Measurements from ENCODE around the gene TLE4. TPM values are rescaled to one million over a fixed set of nuclear protein-coding genes. Genes with fewer than 3 reads are reported as not detected.
"Not testable (repeated sequence)": the region's sequence is repeated elsewhere in the genome, so short reads cannot be mapped to it uniquely, and the experiment has no call there.

TLE4 gene
- total and polyA plus RNA-seq, 8 donors: 6.2 to 85.2 (median 22.0) TPM

- H3K4me1 ChIP-seq: peaks cover 0 to 17% (median 4%) of the 10 kb centered on the region in 4 donors
- 85 to 91% (median 88%) methylated on average over 1 of the region's 1 CpG for WGBS, 5 donors
- no peak for DNase-seq
- H3K27me3 ChIP-seq: no peaks in the 10 kb centered on the region
- TF ChIP-seq CTCF (IDR thresholded peaks at IDR 0.05) (no peak), POLR2A (IDR thresholded peaks at IDR 0.05) (no peak), EP300 (IDR thresholded peaks at IDR 0.05) (no peak), POLR2AphosphoS5 (IDR thresholded peaks at IDR 0.05) (no peak)
- intact Hi-C loops (cut with DNase I; ENCODE audit: low total_unique reads): no loop called here
- no peak overlapping the region for H3K27ac ChIP-seq
- H3K4me3 ChIP-seq: no peak overlapping the region
- H3K9me3 ChIP-seq: no peaks in the 10 kb centered on the region
- H3K36me3 ChIP-seq: peaks cover 0 to 6% (median 0%) of the 10 kb centered on the region in 4 donors
Measured at GRCh38 chr9:79646096-79646495, 74.3 kb downstream of the TLE4 start.

DNA sequence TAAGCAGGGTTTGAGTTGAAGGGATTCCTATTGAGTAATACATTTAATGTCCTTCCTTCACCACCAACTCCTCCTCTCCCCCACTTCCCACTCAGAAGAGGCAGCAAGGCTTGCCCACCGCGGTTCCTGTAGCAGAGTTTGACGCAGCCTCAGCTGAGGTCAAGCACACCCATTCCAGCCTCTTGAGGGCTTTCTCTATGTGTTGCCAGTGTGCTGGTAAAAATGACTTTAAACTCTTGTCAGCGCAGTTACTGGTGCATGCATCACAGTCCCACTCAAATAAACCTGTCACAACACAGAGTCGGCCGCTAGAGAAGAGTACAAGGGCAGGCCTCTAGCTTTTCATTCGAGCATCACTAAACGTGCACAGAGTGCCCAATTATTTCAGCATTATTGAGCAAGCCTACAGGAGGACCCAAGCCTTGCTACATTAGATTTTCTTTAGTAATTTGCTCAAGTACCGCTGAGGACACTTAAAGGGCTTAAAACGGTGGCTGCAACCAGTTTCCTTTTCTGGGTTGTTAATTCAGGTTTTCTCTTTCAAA, 79.6 kb downstream of the TLE4 start:
- H3K27ac ChIP-seq: no peak overlapping the region
- WGBS, 5 donors: 80 to 94% (median 89%) methylated on average over 10 of the region's 10 CpGs
- TF ChIP-seq POLR2AphosphoS5 (IDR thresholded peaks at IDR 0.05) (no peak), EP300 (IDR thresholded peaks at IDR 0.05) (no peak), POLR2A (IDR thresholded peaks at IDR 0.05) (no peak), CTCF (IDR thresholded peaks at IDR 0.05) (no peak)
- no peak for DNase-seq
- H3K36me3 ChIP-seq: peaks cover 0 to 13% (median 6%) of the 10 kb centered on the region in 4 donors
- no peaks in the 10 kb centered on the region for H3K9me3 ChIP-seq
- H3K4me3 ChIP-seq: no peak overlapping the region
- intact Hi-C loops (cut with DNase I; ENCODE audit: low total_unique reads): no loop called here
- peaks cover 7 to 29% (median 19%) of the 10 kb centered on the region in 4 donors for H3K4me1 ChIP-seq
- no peaks in the 10 kb centered on the region for H3K27me3 ChIP-seq

DNA sequence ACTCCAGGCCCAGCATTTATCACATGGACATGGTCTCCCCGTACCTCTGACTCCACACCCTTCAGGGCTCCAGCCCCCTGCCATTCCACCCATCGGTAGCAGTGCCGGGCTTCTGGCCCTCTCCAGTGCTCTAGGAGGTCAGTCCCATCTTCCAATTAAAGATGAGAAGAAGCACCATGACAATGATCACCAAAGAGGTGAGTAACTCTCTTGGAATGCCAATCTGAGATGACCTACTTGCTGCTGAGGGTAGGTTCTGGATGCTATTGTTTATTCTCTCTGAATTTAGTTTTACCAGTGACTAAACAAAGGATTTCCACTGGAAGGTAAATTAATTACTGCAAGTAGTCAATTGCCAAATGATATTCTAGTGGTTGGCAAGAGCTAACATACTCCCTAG, 80.8 kb downstream of the TLE4 start:
- Histone ChIP-seq H3K36me3 (peaks cover 0 to 13% (median 6%) of the 10 kb centered on the region in 4 donors), H3K4me1 (peaks cover 9 to 40% (median 21%) of the 10 kb centered on the region in 4 donors), H3K9me3 (no peaks in the 10 kb centered on the region), H3K27ac (no peak overlapping the region), H3K4me3 (no peak overlapping the region), H3K27me3 (no peaks in the 10 kb centered on the region)
- TF ChIP-seq POLR2A (IDR thresholded peaks at IDR 0.05) (no peak), EP300 (IDR thresholded peaks at IDR 0.05) (no peak), POLR2AphosphoS5 (IDR thresholded peaks at IDR 0.05) (no peak), CTCF (IDR thresholded peaks at IDR 0.05) (no peak)
- 92 to 99% (median 94%) methylated on average over 3 of the region's 3 CpGs for WGBS, 5 donors
- no peak for DNase-seq
- intact Hi-C loops (cut with DNase I; ENCODE audit: low total_unique reads): no loop called here

- H3K27me3 ChIP-seq; DNase-seq; H3K9me3 ChIP-seq; H3K4me3 ChIP-seq; intact Hi-C loops (cut with DNase I; ENCODE audit: low total_unique reads): not testable (repeated sequence)
- 76 to 88% (median 81%) methylated on average over 13 of the region's 13 CpGs for WGBS, 5 donors
- peak overlapping the region in 3 of 5 donors; percentile 1 to 10 (median 9) for H3K27ac ChIP-seq
- peaks cover 0 to 13% (median 6%) of the 10 kb centered on the region in 4 donors for H3K36me3 ChIP-seq
- H3K4me1 ChIP-seq: peaks cover 9 to 40% (median 21%) of the 10 kb centered on the region in 4 donors
Measured at GRCh38 chr9:79654591-79655382, 83.0 kb downstream of the TLE4 start.

- Histone ChIP-seq H3K27me3 (no peaks in the 10 kb centered on the region), H3K36me3 (peaks cover 0 to 13% (median 6%) of the 10 kb centered on the region in 4 donors), H3K4me1 (peaks cover 9 to 34% (median 20%) of the 10 kb centered on the region in 4 donors), H3K27ac (peak overlapping the region in 2 of 5 donors; percentile 1 to 10), H3K9me3 (no peaks in the 10 kb centered on the region), H3K4me3 (no peak overlapping the region)
- TF ChIP-seq POLR2AphosphoS5 (IDR thresholded peaks at IDR 0.05): no peak
- no peak for TF ChIP-seq CTCF (IDR thresholded peaks at IDR 0.05)
- no peak for TF ChIP-seq EP300 (IDR thresholded peaks at IDR 0.05)
- TF ChIP-seq POLR2A (IDR thresholded peaks at IDR 0.05): no peak
- intact Hi-C loops (cut with DNase I; ENCODE audit: low total_unique reads): no loop called here
- peak in 1 of 2 donors; percentile 54 for DNase-seq
Measured at GRCh38 chr9:79655551-79655950, 83.8 kb downstream of the TLE4 start.

Measured in stomach (tissue), 9 donors.